HEK293T (cell line): ENCODE measurements around the gene ZKSCAN5.

Source experiments
- NFRKB ChIP-seq: fragments of 450-650 bp; IDR thresholded peaks from 2 replicates; pipeline ENCODE4 v1.6.1; 2016; ENCODE audit warnings: mild to moderate bottlenecking, moderate library complexity
- SUZ12 ChIP-seq: fragments of 450-650 bp; IDR thresholded peaks from 2 replicates; pipeline ENCODE4 v1.6.1; 2016; ENCODE audit warnings: mild to moderate bottlenecking
- TARDBP ChIP-seq: fragments of 450-650 bp; IDR thresholded peaks from 2 replicates; pipeline ENCODE4 v1.6.1; 2016

- TF ChIP-seq SUZ12 (no peak), TARDBP (no peak), NFRKB (no peak)
These were observed 9.6 kb downstream of the ZKSCAN5 start for GRCh38 chr7:99514050-99514449.
